Stimulated activated CD4-positive, alpha-beta T cell treated with anti-CD3 and anti-CD28 coated beads, Interleukin-1b, Interleukin-23, amount 100 ng/mL, for 48 hours (primary cell): ENCODE data around the gene FLAD1.
A peak's percentile ranks its signal among the peaks of the same experiment; 100 is the strongest.

Experiments used
- DNase-seq: peaks from one replicate; pipeline ENCODE4 v3.0.0-alpha.2; 2020

FLAD1 gene

DNA sequence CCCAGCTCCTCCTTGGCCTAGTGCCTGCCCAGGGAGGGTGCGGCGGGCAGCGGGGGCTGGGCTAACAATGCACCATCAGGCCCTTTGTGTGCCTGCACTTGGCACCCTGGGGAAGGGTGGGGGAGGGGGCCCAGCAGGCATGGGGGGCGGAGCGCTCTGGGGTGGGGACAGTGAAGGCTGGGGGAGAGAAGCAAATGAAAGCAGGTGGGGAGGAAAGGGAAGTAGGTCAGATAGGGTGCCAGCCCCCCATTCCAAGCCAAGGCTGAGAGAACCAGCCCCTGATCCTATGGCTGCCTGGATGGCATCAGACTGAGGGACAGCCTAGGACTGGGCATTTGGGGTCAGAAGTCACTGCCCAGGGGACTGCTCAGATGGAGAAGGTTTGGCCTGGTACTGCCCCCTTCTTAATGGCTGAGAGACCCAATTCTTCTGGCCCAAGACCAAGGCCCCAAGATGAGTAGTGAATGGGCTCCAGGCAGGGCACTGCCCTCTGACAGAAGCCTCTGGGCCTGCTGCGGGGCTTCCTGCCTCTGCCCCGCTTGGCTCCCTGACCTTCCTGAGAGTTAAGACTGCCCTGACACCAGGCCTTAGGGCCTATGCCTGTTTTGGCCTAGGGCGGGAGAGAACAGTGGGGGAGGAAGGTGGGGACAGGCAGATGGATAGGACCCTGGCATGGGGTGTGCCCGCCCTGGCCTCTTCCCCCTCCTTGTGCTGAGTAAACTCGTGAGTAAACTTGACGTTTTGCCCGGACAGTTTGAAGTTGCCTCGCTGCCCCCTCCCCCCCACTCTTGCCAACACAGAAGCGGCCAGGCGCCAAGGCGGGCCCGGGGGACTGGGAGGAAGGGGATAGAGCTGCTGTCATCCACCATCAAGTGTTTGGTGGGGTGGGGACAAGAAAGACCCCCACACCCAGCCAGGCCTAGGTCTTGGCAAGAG is 22.2 kb downstream of the FLAD1 start:
- DNase-seq = no peak

- DNase-seq = no peak
These were observed 23.5 kb downstream of the FLAD1 start for GRCh38 chr1:155006601-155007101.

DNA sequence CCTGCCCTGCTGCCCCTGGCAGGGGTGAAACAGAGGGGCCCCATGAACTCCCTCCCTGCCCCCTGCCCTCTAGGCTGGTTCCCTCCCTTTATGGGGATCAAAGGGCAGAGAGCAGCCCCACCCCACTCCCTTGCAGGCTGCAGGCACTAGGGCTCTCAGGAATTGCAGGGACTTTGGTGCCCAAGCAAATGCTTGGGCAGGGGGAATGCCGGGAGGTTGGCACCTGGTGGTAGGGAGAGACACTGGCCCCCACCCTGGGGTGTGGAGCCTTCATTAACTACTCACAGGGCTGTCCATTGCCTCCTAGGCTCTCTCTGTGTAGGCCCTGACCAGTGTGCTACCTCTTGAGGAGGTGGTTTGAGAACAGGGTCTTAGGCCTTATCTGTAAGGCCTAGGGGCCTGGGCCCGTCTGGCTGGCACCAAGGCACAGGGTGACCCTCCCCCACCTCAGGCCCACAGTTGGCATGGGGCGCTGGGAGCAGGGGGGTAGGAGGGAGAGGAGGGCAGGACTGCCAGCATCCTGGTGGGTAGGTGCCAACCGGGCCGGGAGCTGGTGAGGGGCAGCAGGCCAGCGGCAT is 24.2 kb downstream of the FLAD1 start:
- DNase-seq = no peak

- DNase-seq = peak; percentile 81
These were observed 25.1 kb downstream of the FLAD1 start for GRCh38 chr1:155008015-155008941.

- no peak for DNase-seq
These were observed 26.1 kb downstream of the FLAD1 start for GRCh38 chr1:155009221-155009711.

- DNase-seq = no peak
These were observed 26.6 kb downstream of the FLAD1 start for GRCh38 chr1:155009742-155010141.

DNA sequence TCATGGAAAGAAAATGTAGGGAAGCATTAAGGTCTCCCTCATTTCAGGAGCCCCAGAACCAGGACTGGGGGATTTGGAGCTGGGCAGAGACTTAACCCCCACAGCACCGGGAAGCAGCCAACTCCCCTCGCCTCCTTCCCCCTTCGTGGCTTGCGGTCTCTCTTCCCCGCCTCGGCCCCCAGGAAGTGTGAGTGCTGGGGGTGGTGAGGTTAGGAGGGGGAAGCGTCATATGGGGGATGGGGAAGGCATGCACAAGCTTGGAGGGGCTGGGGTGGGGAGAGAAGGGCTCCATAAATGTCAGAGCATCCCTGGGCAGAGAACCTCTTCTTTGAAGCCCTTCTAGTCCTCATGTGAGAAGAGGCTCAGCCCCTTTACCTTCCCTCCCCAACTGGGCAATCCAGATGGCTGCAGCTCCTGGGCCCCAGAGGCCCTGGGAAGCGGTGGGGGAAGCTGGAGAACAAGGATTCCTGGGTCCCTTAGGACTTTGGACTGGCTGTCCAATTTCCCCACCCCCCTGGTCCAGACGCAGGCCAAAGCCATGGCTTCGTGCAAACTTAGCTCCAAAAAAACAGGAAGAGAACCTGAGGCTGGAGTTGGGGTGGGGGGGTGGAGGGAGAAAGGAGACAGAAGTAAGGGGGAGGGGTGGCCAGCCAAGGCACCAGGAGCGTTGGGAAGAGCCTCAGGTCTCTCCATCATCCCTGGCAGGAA is 27.2 kb downstream of the FLAD1 start:
- DNase-seq = no peak

DNA sequence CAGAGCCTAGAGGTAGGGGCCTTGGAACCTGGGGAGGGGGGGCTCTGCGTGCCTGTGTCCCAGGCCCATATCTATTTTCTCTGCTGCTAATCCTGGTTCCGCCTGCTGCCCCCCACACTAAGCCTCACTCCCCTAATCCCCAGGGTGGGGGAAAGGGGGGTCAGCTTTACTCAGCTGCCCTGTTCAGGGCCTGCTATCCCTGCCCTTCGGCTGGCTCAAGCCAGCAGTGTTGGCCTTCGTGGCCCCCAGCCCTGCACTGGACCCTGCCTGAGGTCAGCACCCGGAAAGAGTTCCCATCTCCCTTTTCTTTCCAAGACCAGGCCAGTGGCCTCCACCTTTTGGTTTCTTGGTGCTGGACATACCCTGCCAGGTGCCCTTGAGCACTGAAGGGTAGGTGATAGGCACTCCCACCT is 27.9 kb downstream of the FLAD1 start:
- no peak for DNase-seq

GRCh38 chr1:155011437-155012025 is 28.4 kb downstream of the FLAD1 start:
- DNase-seq = no peak

DNA sequence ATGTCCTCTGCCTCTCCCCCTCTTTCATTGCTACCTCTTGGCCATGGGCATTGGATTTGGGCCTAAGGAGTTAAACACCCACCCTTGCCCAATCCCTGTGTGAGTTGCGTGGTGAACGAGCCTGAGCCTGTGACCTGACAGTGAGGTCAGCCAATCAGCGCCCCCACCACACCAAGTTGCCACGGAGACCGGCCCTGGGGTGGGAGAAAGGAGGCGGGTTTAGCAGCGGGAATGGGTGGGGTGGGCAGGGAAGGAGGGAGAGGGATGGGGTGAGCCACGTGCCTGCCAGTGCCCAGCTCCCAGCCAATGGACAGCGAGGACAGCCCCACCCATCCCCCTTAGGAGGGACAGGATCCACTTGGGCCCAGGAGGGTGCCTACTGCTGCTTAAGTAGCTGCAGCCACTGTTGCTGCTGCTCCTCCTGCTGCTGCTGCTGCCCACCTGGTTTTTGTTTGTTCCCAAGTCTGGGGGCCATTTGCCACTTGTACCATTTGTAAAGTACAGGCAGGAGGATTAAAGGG is 28.9 kb downstream of the FLAD1 start:
- peak; percentile 60 for DNase-seq

- DNase-seq = no peak
These were observed 29.8 kb downstream of the FLAD1 start for GRCh38 chr1:155012776-155013602.

DNA sequence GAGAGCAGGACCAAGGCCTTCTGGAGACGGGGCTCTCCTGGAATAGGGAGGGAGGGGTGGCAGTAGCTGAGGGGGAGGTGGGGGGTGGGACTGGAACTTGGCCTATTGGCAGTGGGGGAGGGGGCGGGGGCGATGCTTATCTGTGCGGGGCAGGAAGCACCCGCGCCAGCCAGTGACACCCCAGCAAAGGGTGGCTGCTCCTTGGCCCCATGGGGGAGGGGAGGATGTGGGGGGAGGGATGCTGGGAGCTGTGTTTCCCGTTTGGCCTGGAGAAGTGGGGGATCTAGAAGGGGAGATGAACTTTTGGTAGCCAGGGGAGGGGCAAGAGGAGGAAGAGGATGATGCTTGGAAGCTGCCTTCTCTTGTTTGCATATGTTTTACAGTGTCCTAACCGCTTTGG is 30.5 kb downstream of the FLAD1 start:
- no peak for DNase-seq

DNA sequence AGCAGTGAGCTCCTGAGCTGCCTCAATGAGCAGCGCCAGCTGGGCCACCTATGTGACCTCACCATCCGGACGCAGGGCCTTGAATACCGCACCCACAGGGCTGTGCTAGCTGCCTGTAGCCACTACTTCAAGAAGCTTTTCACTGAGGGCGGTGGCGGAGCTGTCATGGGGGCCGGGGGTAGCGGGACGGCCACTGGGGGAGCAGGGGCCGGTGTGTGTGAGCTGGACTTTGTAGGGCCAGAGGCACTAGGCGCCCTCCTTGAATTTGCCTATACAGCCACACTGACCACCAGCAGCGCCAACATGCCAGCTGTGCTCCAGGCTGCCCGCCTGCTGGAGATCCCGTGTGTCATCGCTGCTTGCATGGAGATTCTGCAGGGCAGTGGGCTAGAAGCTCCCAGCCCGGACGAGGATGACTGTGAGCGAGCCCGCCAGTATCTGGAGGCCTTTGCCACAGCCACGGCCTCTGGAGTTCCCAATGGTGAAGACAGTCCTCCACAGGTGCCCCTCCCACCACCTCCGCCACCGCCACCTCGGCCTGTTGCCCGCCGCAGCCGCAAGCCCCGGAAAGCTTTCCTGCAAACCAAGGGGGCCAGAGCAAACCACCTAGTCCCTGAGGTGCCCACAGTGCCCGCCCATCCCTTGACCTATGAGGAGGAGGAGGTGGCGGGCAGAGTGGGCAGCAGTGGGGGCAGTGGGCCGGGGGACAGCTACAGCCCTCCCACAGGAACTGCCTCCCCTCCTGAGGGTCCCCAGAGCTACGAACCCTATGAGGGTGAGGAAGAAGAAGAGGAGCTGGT is 31.8 kb downstream of the FLAD1 start:
- DNase-seq = no peak

DNA sequence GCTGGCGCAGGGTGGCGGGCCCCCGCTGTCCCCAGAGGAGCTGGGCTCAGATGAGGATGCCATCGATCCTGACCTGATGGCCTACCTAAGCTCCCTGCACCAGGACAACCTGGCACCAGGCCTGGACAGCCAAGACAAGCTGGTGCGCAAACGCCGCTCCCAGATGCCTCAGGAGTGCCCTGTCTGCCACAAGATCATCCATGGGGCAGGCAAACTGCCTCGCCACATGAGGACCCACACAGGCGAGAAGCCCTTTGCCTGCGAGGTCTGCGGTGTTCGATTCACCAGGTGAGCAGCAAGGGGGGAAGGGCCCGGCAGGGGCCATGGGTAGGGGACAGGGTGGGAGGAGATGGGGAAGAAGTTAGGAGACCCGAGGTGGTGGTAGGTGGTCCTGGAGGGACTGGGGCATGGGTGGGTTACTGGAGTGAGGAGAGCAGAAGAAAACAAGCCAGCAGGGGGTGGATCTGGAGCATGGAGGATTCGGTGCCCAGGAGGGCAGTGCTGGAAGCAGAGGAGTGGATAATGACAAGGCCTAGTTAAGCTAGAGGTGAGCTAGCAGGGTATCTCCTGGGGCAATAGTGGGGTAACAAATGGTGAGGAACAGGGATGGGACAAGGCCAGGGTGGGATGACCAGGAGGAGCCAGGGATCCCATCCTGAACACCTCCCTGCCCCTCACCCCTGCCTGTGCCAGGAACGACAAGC is 32.5 kb downstream of the FLAD1 start:
- no peak for DNase-seq

GRCh38 chr1:155016231-155016831 is 33.2 kb downstream of the FLAD1 start:
- DNase-seq = no peak

- DNase-seq = peak; percentile 94
These were observed 34.1 kb downstream of the FLAD1 start for GRCh38 chr1:155017041-155017945.

GRCh38 chr1:155017946-155018316 is 34.8 kb downstream of the FLAD1 start:
- no peak for DNase-seq
